ENCODE data around the gene ROR2. TPM values are rescaled to one million over a fixed set of nuclear protein-coding genes. Genes with fewer than 3 reads are reported as not detected.

Gene ROR2
- total and polyA plus RNA-seq, 2 donors: 4.5 to 7.1 TPM

GRCh38 chr9:91894023-91894422 is 56.0 kb downstream of the ROR2 start:
- Histone ChIP-seq H3K36me3 (ENCODE audit: control insufficient read depth in 2 of 2, insufficient read depth in 2 of 2, low read length in 1 of 2) (no peaks in the 10 kb centered on the region), H3K4me1 (ENCODE audit: control insufficient read depth in 2 of 2, insufficient read depth in 2 of 2, low read length in 2 of 2) (peaks cover 0 to 24% of the 10 kb centered on the region in 2 donors), H3K4me3 (ENCODE audit: low read length in 2 of 2) (no peak overlapping the region), H3K27ac (ENCODE audit: low read depth in 1 of 2, low read length in 1 of 2) (no peak overlapping the region), H3K9me3 (ENCODE audit: control insufficient read depth in 2 of 2, insufficient read depth in 1 of 2, low read length in 1 of 2) (no peaks in the 10 kb centered on the region), H3K27me3 (ENCODE audit: control insufficient read depth in 2 of 2, insufficient read depth in 1 of 2, low read length in 1 of 2) (peaks cover 0 to 3% of the 10 kb centered on the region in 2 donors)
- 89% methylated on average over 4 of the region's 4 CpGs for WGBS
- DNase-seq (ENCODE audit: low read depth in 6 of 9, low spot score in 9 of 9): no peak

GRCh38 chr9:91891915-91892314 is 58.1 kb downstream of the ROR2 start:
- no peak overlapping the region for H3K4me3 ChIP-seq (ENCODE audit: low read length in 2 of 2)
- no peaks in the 10 kb centered on the region for H3K36me3 ChIP-seq (ENCODE audit: control insufficient read depth in 2 of 2, insufficient read depth in 2 of 2, low read length in 1 of 2)
- DNase-seq (ENCODE audit: low read depth in 6 of 9, low spot score in 9 of 9): no peak
- H3K27ac ChIP-seq (ENCODE audit: low read depth in 1 of 2, low read length in 1 of 2): no peak overlapping the region
- WGBS: 95% methylated on average over 6 of the region's 6 CpGs
- peaks cover 0 to under 1% of the 10 kb centered on the region in 2 donors for H3K27me3 ChIP-seq (ENCODE audit: control insufficient read depth in 2 of 2, insufficient read depth in 1 of 2, low read length in 1 of 2)
- peaks cover 0 to 11% of the 10 kb centered on the region in 2 donors for H3K4me1 ChIP-seq (ENCODE audit: control insufficient read depth in 2 of 2, insufficient read depth in 2 of 2, low read length in 2 of 2)
- H3K9me3 ChIP-seq (ENCODE audit: control insufficient read depth in 2 of 2, insufficient read depth in 1 of 2, low read length in 1 of 2): no peaks in the 10 kb centered on the region

GRCh38 chr9:91890662-91891061 is 59.4 kb downstream of the ROR2 start:
- WGBS: 94% methylated on average over 3 of the region's 3 CpGs
- no peak overlapping the region for H3K27ac ChIP-seq (ENCODE audit: low read depth in 1 of 2, low read length in 1 of 2)

GRCh38 chr9:91889161-91889911 is 60.7 kb downstream of the ROR2 start:
- Histone ChIP-seq H3K9me3 (ENCODE audit: control insufficient read depth in 2 of 2, insufficient read depth in 1 of 2, low read length in 1 of 2) (no peaks in the 10 kb centered on the region), H3K4me3 (ENCODE audit: low read length in 2 of 2) (no peak overlapping the region), H3K4me1 (ENCODE audit: control insufficient read depth in 2 of 2, insufficient read depth in 2 of 2, low read length in 2 of 2) (peaks cover 0 to 16% of the 10 kb centered on the region in 2 donors), H3K27me3 (ENCODE audit: control insufficient read depth in 2 of 2, insufficient read depth in 1 of 2, low read length in 1 of 2) (peaks cover 0 to 21% of the 10 kb centered on the region in 2 donors), H3K27ac (ENCODE audit: low read depth in 1 of 2, low read length in 1 of 2) (no peak overlapping the region), H3K36me3 (ENCODE audit: control insufficient read depth in 2 of 2, insufficient read depth in 2 of 2, low read length in 1 of 2) (no peaks in the 10 kb centered on the region)
- WGBS: 95% methylated on average over 16 of the region's 16 CpGs
- DNase-seq (ENCODE audit: low read depth in 6 of 9, low spot score in 9 of 9): no peak

More at GRCh38 chr9:91890662-91891061, 59.4 kb downstream of the ROR2 start:
- no peaks in the 10 kb centered on the region for H3K9me3 ChIP-seq (ENCODE audit: control insufficient read depth in 2 of 2, insufficient read depth in 1 of 2, low read length in 1 of 2)
- H3K4me1 ChIP-seq (ENCODE audit: control insufficient read depth in 2 of 2, insufficient read depth in 2 of 2, low read length in 2 of 2): peaks cover 0 to 8% of the 10 kb centered on the region in 2 donors
- no peak for DNase-seq (ENCODE audit: low read depth in 6 of 9, low spot score in 9 of 9)
- peaks cover 0 to 13% of the 10 kb centered on the region in 2 donors for H3K27me3 ChIP-seq (ENCODE audit: control insufficient read depth in 2 of 2, insufficient read depth in 1 of 2, low read length in 1 of 2)
- no peaks in the 10 kb centered on the region for H3K36me3 ChIP-seq (ENCODE audit: control insufficient read depth in 2 of 2, insufficient read depth in 2 of 2, low read length in 1 of 2)
- no peak overlapping the region for H3K4me3 ChIP-seq (ENCODE audit: low read length in 2 of 2)

GRCh38 chr9:91886414-91887076 is 63.5 kb downstream of the ROR2 start:
- 62% methylated on average over 32 of the region's 32 CpGs for WGBS
- H3K36me3 ChIP-seq (ENCODE audit: control insufficient read depth in 2 of 2, insufficient read depth in 2 of 2, low read length in 1 of 2): no peaks in the 10 kb centered on the region
- H3K4me1 ChIP-seq (ENCODE audit: control insufficient read depth in 2 of 2, insufficient read depth in 2 of 2, low read length in 2 of 2): peaks cover 0 to 10% of the 10 kb centered on the region in 2 donors
- H3K4me3 ChIP-seq (ENCODE audit: low read length in 2 of 2): no peak overlapping the region
- H3K27me3 ChIP-seq (ENCODE audit: control insufficient read depth in 2 of 2, insufficient read depth in 1 of 2, low read length in 1 of 2): peaks cover 0 to 21% of the 10 kb centered on the region in 2 donors
- no peak for DNase-seq (ENCODE audit: low read depth in 6 of 9, low spot score in 9 of 9)
- H3K27ac ChIP-seq (ENCODE audit: low read depth in 1 of 2, low read length in 1 of 2): no peak overlapping the region
- H3K9me3 ChIP-seq (ENCODE audit: control insufficient read depth in 2 of 2, insufficient read depth in 1 of 2, low read length in 1 of 2): no peaks in the 10 kb centered on the region

GRCh38 chr9:91885746-91886413 is 64.1 kb downstream of the ROR2 start:
- Histone ChIP-seq H3K4me1 (ENCODE audit: control insufficient read depth in 2 of 2, insufficient read depth in 2 of 2, low read length in 2 of 2) (peaks cover 0 to 7% of the 10 kb centered on the region in 2 donors), H3K4me3 (ENCODE audit: low read length in 2 of 2) (no peak overlapping the region), H3K36me3 (ENCODE audit: control insufficient read depth in 2 of 2, insufficient read depth in 2 of 2, low read length in 1 of 2) (no peaks in the 10 kb centered on the region), H3K27ac (ENCODE audit: low read depth in 1 of 2, low read length in 1 of 2) (no peak overlapping the region), H3K27me3 (ENCODE audit: control insufficient read depth in 2 of 2, insufficient read depth in 1 of 2, low read length in 1 of 2) (peaks cover 0 to 21% of the 10 kb centered on the region in 2 donors), H3K9me3 (ENCODE audit: control insufficient read depth in 2 of 2, insufficient read depth in 1 of 2, low read length in 1 of 2) (no peaks in the 10 kb centered on the region)
- WGBS: 80% methylated on average over 22 of the region's 22 CpGs
- DNase-seq (ENCODE audit: low read depth in 6 of 9, low spot score in 9 of 9): no peak

GRCh38 chr9:91884696-91885687 is 65.0 kb downstream of the ROR2 start:
- no peak for DNase-seq (ENCODE audit: low read depth in 6 of 9, low spot score in 9 of 9)
- peaks cover 0 to 21% of the 10 kb centered on the region in 2 donors for H3K27me3 ChIP-seq (ENCODE audit: control insufficient read depth in 2 of 2, insufficient read depth in 1 of 2, low read length in 1 of 2)
- no peak overlapping the region for H3K4me3 ChIP-seq (ENCODE audit: low read length in 2 of 2)
- H3K4me1 ChIP-seq (ENCODE audit: control insufficient read depth in 2 of 2, insufficient read depth in 2 of 2, low read length in 2 of 2): peaks cover 0 to 7% of the 10 kb centered on the region in 2 donors
- 87% methylated on average over 12 of the region's 12 CpGs for WGBS
- no peaks in the 10 kb centered on the region for H3K9me3 ChIP-seq (ENCODE audit: control insufficient read depth in 2 of 2, insufficient read depth in 1 of 2, low read length in 1 of 2)
- H3K27ac ChIP-seq (ENCODE audit: low read depth in 1 of 2, low read length in 1 of 2): peak overlapping the region in 1 of 2 donors; percentile 33
- no peaks in the 10 kb centered on the region for H3K36me3 ChIP-seq (ENCODE audit: control insufficient read depth in 2 of 2, insufficient read depth in 2 of 2, low read length in 1 of 2)

GRCh38 chr9:91884153-91884552 is 65.9 kb downstream of the ROR2 start:
- no peak overlapping the region for H3K4me3 ChIP-seq (ENCODE audit: low read length in 2 of 2)
- peaks cover 0 to 7% of the 10 kb centered on the region in 2 donors for H3K4me1 ChIP-seq (ENCODE audit: control insufficient read depth in 2 of 2, insufficient read depth in 2 of 2, low read length in 2 of 2)
- no peaks in the 10 kb centered on the region for H3K36me3 ChIP-seq (ENCODE audit: control insufficient read depth in 2 of 2, insufficient read depth in 2 of 2, low read length in 1 of 2)
- no peak overlapping the region for H3K27ac ChIP-seq (ENCODE audit: low read depth in 1 of 2, low read length in 1 of 2)
- H3K27me3 ChIP-seq (ENCODE audit: control insufficient read depth in 2 of 2, insufficient read depth in 1 of 2, low read length in 1 of 2): peaks cover 0 to 21% of the 10 kb centered on the region in 2 donors
- 94% methylated on average over 1 of the region's 1 CpG for WGBS
- H3K9me3 ChIP-seq (ENCODE audit: control insufficient read depth in 2 of 2, insufficient read depth in 1 of 2, low read length in 1 of 2): no peaks in the 10 kb centered on the region
- no peak for DNase-seq (ENCODE audit: low read depth in 6 of 9, low spot score in 9 of 9)
